ENCODE results near the gene OSBP2.

OSBP2 gene

DNA sequence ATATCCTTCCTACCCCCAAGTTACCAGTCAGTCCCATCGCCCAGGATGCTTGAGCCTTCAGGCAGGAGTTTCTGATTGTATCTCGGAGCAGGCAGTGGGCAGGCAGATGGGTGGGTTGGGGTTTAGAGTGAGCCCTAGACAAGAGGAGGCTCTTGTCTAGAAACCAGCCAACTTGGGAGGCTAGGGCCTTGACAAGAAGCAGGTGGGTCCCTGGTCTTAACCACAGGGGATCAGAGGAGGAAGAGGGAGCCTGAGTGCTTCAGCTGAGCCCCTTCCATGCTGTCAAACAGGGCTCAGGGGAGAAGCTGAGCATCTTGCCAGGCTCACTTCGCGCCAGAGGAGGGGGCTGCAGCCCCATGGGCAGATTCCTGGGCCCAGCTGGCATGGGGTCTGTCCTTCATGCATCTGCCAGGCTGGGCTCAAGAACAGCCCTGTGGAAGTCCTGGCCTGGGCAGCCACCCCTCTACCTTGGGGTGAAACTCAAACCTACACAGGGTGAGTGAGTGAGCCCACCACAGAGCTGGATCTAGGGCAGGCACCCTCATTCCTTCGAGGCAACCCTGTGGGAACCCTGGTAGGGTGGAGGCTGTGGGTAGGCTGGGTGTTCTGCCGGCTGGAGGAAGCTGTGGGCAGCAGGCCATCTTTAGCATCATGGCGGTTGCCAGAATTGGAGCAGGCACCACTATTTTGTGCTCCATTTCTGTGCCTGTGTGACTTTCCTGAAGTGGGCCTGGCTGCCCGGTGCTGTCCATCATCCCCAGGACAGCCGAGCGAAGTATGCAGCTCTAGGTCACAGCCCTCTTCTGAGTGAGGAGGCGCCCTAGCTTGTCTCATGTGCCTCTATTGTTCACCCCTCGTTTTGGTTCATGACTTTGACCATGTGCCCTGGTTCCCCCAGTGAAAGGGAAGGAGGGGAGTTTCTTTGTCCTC lies 165.8 kb downstream of the OSBP2 start:
- Histone ChIP-seq H3K36me3 (ENCODE audit: control insufficient read depth in 1 of 2, insufficient read depth in 2 of 2, low read depth in 1 of 2, low read length in 2 of 2) (no peaks in the 10 kb centered on the region), H3K27me3 (ENCODE audit: control insufficient read depth in 1 of 2, insufficient read depth in 1 of 2, low read length in 2 of 2) (peaks cover 0 to 5% of the 10 kb centered on the region in 2 experiments), H3K9ac (ENCODE audit: low read length) (no peak overlapping the region), H2BK15ac (ENCODE audit: low read depth, poor library complexity, severe bottlenecking) (no peak overlapping the region), H3K79me1 (replicated peaks; ENCODE audit: low read length, poor library complexity, severe bottlenecking) (no peaks in the 10 kb centered on the region), H2AK5ac (ENCODE audit: low read length, severe bottlenecking) (no peak overlapping the region), H2AFZ (ENCODE audit: low read depth, low read length) (no peak overlapping the region), H2BK12ac (ENCODE audit: low read length in 2 of 2) (no peak overlapping the region), H3K14ac (ENCODE audit: low read length in 2 of 2) (no peak overlapping the region), H3K4me3 (ENCODE audit: insufficient read depth in 1 of 2, low read depth in 1 of 2, low read length in 2 of 2) (no peak overlapping the region), H3K9me3 (ENCODE audit: control insufficient read depth, low read length) (no peaks in the 10 kb centered on the region), H3K27ac (ENCODE audit: low read length, poor library complexity, severe bottlenecking) (no peak overlapping the region), H2BK5ac (ENCODE audit: low read depth, low read length, poor library complexity, severe bottlenecking) (no peak overlapping the region), H2BK120ac (ENCODE audit: low read depth, low read length) (no peak overlapping the region), H4K91ac (ENCODE audit: low read length) (no peak overlapping the region), H4K8ac (ENCODE audit: low read length) (no peak overlapping the region), H3K4me1 (ENCODE audit: control insufficient read depth, insufficient read depth, low read depth, low read length) (peaks cover 3% of the 10 kb centered on the region), H3K4me2 (ENCODE audit: low read length, poor library complexity, severe bottlenecking) (no peak overlapping the region), H3K18ac (ENCODE audit: low read depth in 1 of 2, low read length in 2 of 2) (no peak overlapping the region), H3K4ac (ENCODE audit: low read depth in 1 of 2, low read length in 2 of 2) (no peak overlapping the region), H3K23ac (ENCODE audit: low read length in 2 of 2) (no peak overlapping the region)
- DNase-seq = no peak
- 80% methylated on average over 12 of the region's 12 CpGs for WGBS

DNA sequence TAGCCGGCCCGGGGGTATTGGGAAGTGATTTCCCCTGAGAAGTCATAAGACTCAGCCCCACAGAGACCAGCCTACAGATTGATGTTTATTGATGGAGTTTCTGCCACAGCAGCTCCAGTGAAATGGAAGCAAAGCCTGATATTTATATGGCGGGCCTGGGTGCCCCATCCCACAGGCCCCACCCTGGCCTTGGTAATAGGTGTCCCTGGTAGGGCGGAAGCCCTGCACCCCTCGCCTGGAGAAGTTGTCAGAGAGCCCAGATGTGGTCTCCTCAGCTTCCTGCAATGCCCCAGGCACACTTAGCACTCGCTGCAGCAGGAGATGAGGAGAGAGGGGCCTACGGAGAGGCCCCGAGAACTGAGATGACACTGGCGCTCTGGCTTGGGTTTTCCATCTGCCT lies 166.5 kb downstream of the OSBP2 start:
- Histone ChIP-seq H3K18ac (ENCODE audit: low read depth in 1 of 2, low read length in 2 of 2) (no peak overlapping the region), H3K9me3 (ENCODE audit: control insufficient read depth, low read length) (no peaks in the 10 kb centered on the region), H2BK15ac (ENCODE audit: low read depth, poor library complexity, severe bottlenecking) (no peak overlapping the region), H2BK120ac (ENCODE audit: low read depth, low read length) (no peak overlapping the region), H2AFZ (ENCODE audit: low read depth, low read length) (no peak overlapping the region), H2BK5ac (ENCODE audit: low read depth, low read length, poor library complexity, severe bottlenecking) (no peak overlapping the region), H3K27me3 (ENCODE audit: control insufficient read depth in 1 of 2, insufficient read depth in 1 of 2, low read length in 2 of 2) (no peaks in the 10 kb centered on the region), H4K8ac (ENCODE audit: low read length) (no peak overlapping the region), H3K4me2 (ENCODE audit: low read length, poor library complexity, severe bottlenecking) (no peak overlapping the region), H3K4me3 (ENCODE audit: insufficient read depth in 1 of 2, low read depth in 1 of 2, low read length in 2 of 2) (no peak overlapping the region), H3K27ac (ENCODE audit: low read length, poor library complexity, severe bottlenecking) (no peak overlapping the region), H3K4me1 (ENCODE audit: control insufficient read depth, insufficient read depth, low read depth, low read length) (peaks cover 3% of the 10 kb centered on the region), H2BK12ac (ENCODE audit: low read length in 2 of 2) (no peak overlapping the region), H3K23ac (ENCODE audit: low read length in 2 of 2) (no peak overlapping the region), H3K14ac (ENCODE audit: low read length in 2 of 2) (no peak overlapping the region), H2AK5ac (ENCODE audit: low read length, severe bottlenecking) (no peak overlapping the region), H3K9ac (ENCODE audit: low read length) (no peak overlapping the region), H3K79me1 (replicated peaks; ENCODE audit: low read length, poor library complexity, severe bottlenecking) (no peaks in the 10 kb centered on the region), H3K36me3 (ENCODE audit: control insufficient read depth in 1 of 2, insufficient read depth in 2 of 2, low read depth in 1 of 2, low read length in 2 of 2) (no peaks in the 10 kb centered on the region), H3K4ac (ENCODE audit: low read depth in 1 of 2, low read length in 2 of 2) (no peak overlapping the region), H4K91ac (ENCODE audit: low read length) (no peak overlapping the region)
- WGBS = 82% methylated on average over 6 of the region's 9 CpGs
- DNase-seq = no peak

DNA sequence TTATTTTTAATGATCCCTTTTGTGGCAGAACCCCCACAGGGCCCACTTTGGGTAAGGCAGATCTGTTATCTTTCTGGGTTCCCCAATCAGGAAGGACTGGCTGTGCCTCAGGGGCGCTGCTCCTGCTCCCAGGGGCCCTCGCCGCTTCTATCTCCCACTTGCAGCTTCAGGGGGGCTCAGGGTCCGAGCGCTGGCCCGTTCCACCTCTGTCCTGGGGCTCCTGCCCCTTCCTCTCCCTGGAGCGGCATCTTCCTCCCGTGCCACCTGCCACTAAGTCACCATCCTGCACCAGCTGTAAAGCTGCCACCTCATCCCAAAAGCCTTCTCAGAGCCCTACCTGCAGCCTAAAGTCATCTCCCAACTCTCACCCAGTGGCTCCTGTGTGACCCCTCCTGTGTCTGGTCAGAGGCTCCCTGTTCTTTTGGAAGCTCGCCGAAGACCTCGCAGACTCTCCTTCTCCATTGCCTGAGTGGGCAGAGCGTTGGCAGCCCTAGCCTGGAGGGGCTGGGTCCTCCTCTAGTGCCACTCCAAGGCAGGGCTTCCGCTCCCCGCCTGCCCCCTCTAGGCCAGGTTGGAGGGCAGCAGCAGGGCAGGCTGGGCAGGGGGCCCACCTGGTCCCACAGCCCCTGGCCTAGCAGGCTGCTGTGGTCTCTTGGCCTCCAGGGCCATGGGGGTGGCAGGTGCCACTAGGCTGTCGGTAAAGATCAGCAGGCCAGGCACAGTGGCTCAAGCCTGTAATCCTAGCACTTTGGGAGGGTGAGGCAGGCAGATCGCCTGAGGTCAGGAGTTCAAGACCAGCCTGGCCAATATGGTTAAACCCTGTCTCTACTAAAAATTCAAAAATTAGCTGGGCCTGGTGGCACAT lies 167.2 kb downstream of the OSBP2 start:
- Histone ChIP-seq H2BK120ac (ENCODE audit: low read depth, low read length) (no peak overlapping the region), H3K14ac (ENCODE audit: low read length in 2 of 2) (no peak overlapping the region), H3K27me3 (ENCODE audit: control insufficient read depth in 1 of 2, insufficient read depth in 1 of 2, low read length in 2 of 2) (no peaks in the 10 kb centered on the region), H3K4me3 (ENCODE audit: insufficient read depth in 1 of 2, low read depth in 1 of 2, low read length in 2 of 2) (no peak overlapping the region), H3K79me1 (replicated peaks; ENCODE audit: low read length, poor library complexity, severe bottlenecking) (no peaks in the 10 kb centered on the region), H3K36me3 (ENCODE audit: control insufficient read depth in 1 of 2, insufficient read depth in 2 of 2, low read depth in 1 of 2, low read length in 2 of 2) (no peaks in the 10 kb centered on the region), H3K4ac (ENCODE audit: low read depth in 1 of 2, low read length in 2 of 2) (no peak overlapping the region), H3K4me2 (ENCODE audit: low read length, poor library complexity, severe bottlenecking) (no peak overlapping the region), H3K27ac (ENCODE audit: low read length, poor library complexity, severe bottlenecking) (no peak overlapping the region), H2BK12ac (ENCODE audit: low read length in 2 of 2) (no peak overlapping the region), H3K9me3 (ENCODE audit: control insufficient read depth, low read length) (no peaks in the 10 kb centered on the region), H4K8ac (ENCODE audit: low read length) (no peak overlapping the region), H2BK5ac (ENCODE audit: low read depth, low read length, poor library complexity, severe bottlenecking) (no peak overlapping the region), H3K18ac (ENCODE audit: low read depth in 1 of 2, low read length in 2 of 2) (no peak overlapping the region), H4K91ac (ENCODE audit: low read length) (no peak overlapping the region), H2AK5ac (ENCODE audit: low read length, severe bottlenecking) (no peak overlapping the region), H3K23ac (ENCODE audit: low read length in 2 of 2) (no peak overlapping the region), H3K4me1 (ENCODE audit: control insufficient read depth, insufficient read depth, low read depth, low read length) (peaks cover 3% of the 10 kb centered on the region), H2AFZ (ENCODE audit: low read depth, low read length) (no peak overlapping the region), H3K9ac (ENCODE audit: low read length) (no peak overlapping the region), H2BK15ac (ENCODE audit: low read depth, poor library complexity, severe bottlenecking) (no peak overlapping the region)
- no peak for DNase-seq
- 84% methylated on average over 15 of the region's 16 CpGs for WGBS
